HepG2 (cell line): ENCODE results near the gene BEX3. TPM values are rescaled to one million over a fixed set of nuclear protein-coding genes. Genes with fewer than 3 reads are reported as not detected.

Experiments
- ATAC-seq: fragments of 200-7000 bp; cut with Tn5 transposase; 3 replicates; pipeline ENCODE4 v1.9.1; 2020; ENCODE audit warnings: mild to moderate bottlenecking, moderate library complexity
- BruUV-seq: library from RNA; stranded (reverse); fragments of 400-500 nt; replicated peaks from 2 replicates; lab custom pipeline; 2021; lab: Mats Ljungman, UMichigan
- CTCF ChIA-PET: fragments of 300-600 bp; formaldehyde crosslinking; extraction: SDS; loops from one replicate; lab custom pipeline; 2021; ENCODE audit warnings: low total read pairs, inconsistent platforms, low intra/inter-chr PET ratio; lab: Yijun Ruan, JAX
- POLR2A ChIA-PET: fragments of 350-600 bp; sonication (Branson Sonifier 250); formaldehyde crosslinking; loops from one replicate; lab custom pipeline; 2020; ENCODE audit warnings: antibody characterized with exemption, inconsistent platforms; lab: Yijun Ruan, JAX
- DNase-seq: peaks from one replicate; pipeline ENCODE4 v3.0.0-alpha.2; 2015; ENCODE audit warnings: low spot score
- FAIRE-seq: peaks from 3 replicates; lab custom pipeline; 2011; peaks lifted over from hg19 to GRCh38; lab: Jason Lieb, UNC
- H2AFZ ChIP-seq: one replicate; pipeline ENCODE4 v1.6.1; 2011; ENCODE audit warnings: low read length, inconsistent platforms
- H3K27ac ChIP-seq: fragments of 300-600 bp; 3 replicates; pipeline ENCODE4 v1.8.0; 2011; ENCODE audit warnings: mixed run types, mild to moderate bottlenecking, mixed read lengths, low read length, inconsistent platforms; ENCODE audit not compliant: insufficient read depth; ENCODE audit errors: extremely low read length
- H3K27me3 ChIP-seq, 2 experiments: fragments of 200-600 bp in 1 of 2; 2 replicates in 1 of 2; 3 replicates in 1 of 2; pipeline versions ENCODE4 v1.6.0 to v1.8.0; 2011; ENCODE audit warnings: low read length in 2 of 2, mild to moderate bottlenecking in 2 of 2, moderate library complexity in 2 of 2, inconsistent platforms in 1 of 2; ENCODE audit not compliant: insufficient read depth in 2 of 2, control insufficient read depth in 1 of 2
- H3K36me3 ChIP-seq, 2 experiments: fragments of 200-600 bp in 1 of 2; replicated peaks in 1 of 2; 2 replicates in 1 of 2; 3 replicates in 1 of 2; pipeline versions ENCODE4 v1.5.1 to v1.8.0; 2011; ENCODE audit warnings: low read length in 2 of 2, inconsistent platforms in 1 of 2; ENCODE audit not compliant: insufficient read depth in 2 of 2, control insufficient read depth in 1 of 2
- H3K4me1 ChIP-seq: 2 replicates; pipeline ENCODE4 v1.5.1; 2012; ENCODE audit warnings: low read length, inconsistent platforms; ENCODE audit not compliant: insufficient read depth
- H3K4me2 ChIP-seq: 2 replicates; pipeline ENCODE4 v1.6.0; 2011; ENCODE audit warnings: low read depth, low read length, inconsistent platforms
- H3K4me3 ChIP-seq, 3 experiments: fragments of 200-600 bp in 1 of 3; sonication (generic), shearing (Covaris generic) in 1 of 3; replicated peaks in 1 of 3; 2 replicates each; pipeline ENCODE4 v1.5.1; 2011 to 2016; ENCODE audit warnings: low read length in 3 of 3, inconsistent platforms in 2 of 3, low read depth in 2 of 3, mild to moderate bottlenecking in 2 of 3, control low read depth in 1 of 3, mixed read lengths in 1 of 3; ENCODE audit not compliant: insufficient read depth in 1 of 3
- H3K79me2 ChIP-seq: one replicate; pipeline ENCODE4 v1.6.1; 2011; ENCODE audit warnings: low read length, inconsistent platforms; ENCODE audit not compliant: insufficient read depth
- H3K9ac ChIP-seq: 2 replicates; pipeline ENCODE4 v1.6.0; 2011; ENCODE audit warnings: mild to moderate bottlenecking, low read depth, low read length, inconsistent platforms; ENCODE audit not compliant: insufficient read depth
- H3K9me3 ChIP-seq: 2 replicates; pipeline ENCODE4 v1.5.1; 2012; ENCODE audit warnings: mild to moderate bottlenecking, low read length
- H4K20me1 ChIP-seq: 2 replicates; pipeline ENCODE4 v1.6.0; 2011; ENCODE audit warnings: inconsistent platforms, mild to moderate bottlenecking, low read length, moderate library complexity; ENCODE audit not compliant: insufficient read depth
- BRD4 ChIP-seq: sonication (generic); formaldehyde crosslinking; IDR thresholded peaks from 2 replicates; pipeline ENCODE4 v1.4.0; 2020; ENCODE audit warnings: missing genetic modification reagents
- CAMTA2 ChIP-seq: sonication (generic); formaldehyde crosslinking; IDR thresholded peaks from 2 replicates; pipeline ENCODE4 v1.4.0; 2020; ENCODE audit warnings: mild to moderate bottlenecking, missing genetic modification reagents, borderline replicate concordance
- CENPT ChIP-seq: sonication (generic); formaldehyde crosslinking; IDR thresholded peaks from 2 replicates; pipeline ENCODE4 v1.8.0; 2022; ENCODE audit warnings: low read depth, mild to moderate bottlenecking, moderate library complexity, missing genetic modification reagents
- EED ChIP-seq: sonication (generic); formaldehyde crosslinking; IDR thresholded peaks from 2 replicates; pipeline ENCODE4 v1.5.0; 2020; ENCODE audit warnings: mild to moderate bottlenecking, missing genetic modification reagents
- IRF2 ChIP-seq: IDR thresholded peaks from 2 replicates; pipeline ENCODE4 v1.6.1; 2018; ENCODE audit warnings: missing genetic modification reagents, missing compliant biosample characterization
- ISL2 ChIP-seq: sonication (generic); formaldehyde crosslinking; IDR thresholded peaks from 2 replicates; pipeline ENCODE4 v1.5.0; 2020; ENCODE audit warnings: missing genetic modification reagents
- KDM1A ChIP-seq: IDR thresholded peaks from 2 replicates; pipeline ENCODE4 v1.6.1; 2016; ENCODE audit warnings: missing compliant biosample characterization
- KLF15 ChIP-seq: sonication (generic); formaldehyde crosslinking; IDR thresholded peaks from 2 replicates; pipeline ENCODE4 v1.8.1; 2023; ENCODE audit warnings: borderline replicate concordance, mild to moderate bottlenecking, inconsistent platforms, missing genetic modification reagents, mixed read lengths
- KLF6 ChIP-seq: IDR thresholded peaks from 2 replicates; pipeline ENCODE4 v1.8.0; 2016; ENCODE audit warnings: missing biosample characterization, missing genetic modification reagents
- NFYC ChIP-seq: IDR thresholded peaks from 2 replicates; pipeline ENCODE4 v1.6.1; 2016; ENCODE audit warnings: missing genetic modification reagents, missing compliant biosample characterization
- NPAS2 ChIP-seq: sonication (generic); formaldehyde crosslinking; IDR thresholded peaks from 2 replicates; pipeline ENCODE4 v1.8.0; 2022; ENCODE audit warnings: mild to moderate bottlenecking, missing genetic modification reagents, borderline replicate concordance
- REST ChIP-seq, 2 experiments: IDR thresholded peaks; 2 replicates each; pipeline ENCODE4 v1.6.1; 2011 to 2012; ENCODE audit warnings: low read length in 2 of 2, borderline replicate concordance in 1 of 2, low read depth in 1 of 2, mild to moderate bottlenecking in 1 of 2, moderate library complexity in 1 of 2
- STAT6 ChIP-seq: sonication (generic); formaldehyde crosslinking; IDR thresholded peaks from 2 replicates; pipeline ENCODE4 v1.4.0; 2020; ENCODE audit warnings: missing genetic modification reagents, mild to moderate bottlenecking, borderline replicate concordance
- TCF12 ChIP-seq, 2 experiments: fragments of 450-650 bp in 1 of 2; sonication (generic) in 1 of 2; formaldehyde crosslinking in 1 of 2; IDR thresholded peaks; 2 replicates each; pipeline versions ENCODE4 v1.6.1 to v1.8.0; 2017 to 2022; ENCODE audit warnings: antibody characterized with exemption in 1 of 2, mild to moderate bottlenecking in 1 of 2, missing genetic modification reagents in 1 of 2, moderate library complexity in 1 of 2
- ZC3H13 ChIP-seq: sonication (generic); formaldehyde crosslinking; IDR thresholded peaks from 2 replicates; pipeline ENCODE4 v1.8.1; 2023; ENCODE audit warnings: mild to moderate bottlenecking, missing genetic modification reagents, moderate library complexity
- ZNF3 ChIP-seq: IDR thresholded peaks from 2 replicates; pipeline ENCODE4 v1.7.0; 2017; ENCODE audit warnings: inconsistent platforms
- ZNF337 ChIP-seq: sonication (generic); formaldehyde crosslinking; IDR thresholded peaks from 2 replicates; pipeline ENCODE4 v1.5.1; 2020; ENCODE audit warnings: missing genetic modification reagents, low read depth, mild to moderate bottlenecking, borderline replicate concordance
- WGBS: methylation state at CpG from one replicate; pipeline ENCODE4 v1.1.6; 2017; ENCODE audit warnings: low lambda C conversion rate; 5-methylcytosine and 5-hydroxymethylcytosine counted together
- in situ Hi-C: cut with HindIII; loops from 2 replicates; pipeline ENCODE4 v1.10.0; 2017; ENCODE audit warnings: low pct_unique_long_range_greater_than_20kb; ENCODE audit not compliant: extremely low pct_ligation_motif_present
- intact Hi-C: fragments of 100-400 bp; cut with micrococcal nuclease; formaldehyde crosslinking; loops from one replicate; pipeline ENCODE4 v1.10.0; 2022; ENCODE audit not compliant: unreplicated experiment
- polyA plus RNA-seq, 8 experiments: library from polyadenylated mRNA; depleted of rRNA in 3 of 8; stranded (reverse) in 7 of 8; unstranded in 1 of 8; fragments of >200 nt; fragmentation: Illumina TruSeq in 4 of 8; extraction: Trizol in 4 of 8; gene quantifications; 2 replicates each; pipeline versions ENCODE4 v1.2.1 to v1.2.3, GENCODE V29; 2011 to 2016; ENCODE audit warnings: low read depth in 4 of 8, missing spikeins in 1 of 8, mixed read lengths in 1 of 8; ENCODE audit not compliant: insufficient read depth in 1 of 8
- total RNA-seq, 5 experiments: library from RNA; depleted of rRNA; stranded (reverse); fragments of >200 nt; fragmentation: Illumina TruSeq; extraction: Trizol; gene quantifications; 2 replicates each; pipeline ENCODE4 v1.2.3, GENCODE V29; 2016; ENCODE audit warnings: low read depth in 1 of 5
- TF ChIP-seq, protein P1 (sequence below): sonication (generic); formaldehyde crosslinking; IDR thresholded peaks from 2 replicates; pipeline ENCODE4 v1.5.0; 2020; ENCODE audit warnings: missing genetic modification reagents

The BEX3 gene
- total and polyA plus RNA-seq, 2 of the 13 experiments (the other 11 are each of a cell fraction or from before 2014, with no cell fraction given): 50.9 to 55.8 TPM

GRCh38 chrX:103415068-103415467 is 38.7 kb downstream of the BEX3 start:
- no peak overlapping the region for H3K9ac ChIP-seq
- H3K4me2 ChIP-seq: no peak overlapping the region
- no peaks in the 10 kb centered on the region for H3K27me3 ChIP-seq
- DNase-seq (no peak), FAIRE-seq (no peak), ATAC-seq (no peak)
- H2AFZ ChIP-seq: no peak overlapping the region
- no peak overlapping the region for H3K27ac ChIP-seq
- H3K79me2 ChIP-seq: no peaks in the 10 kb centered on the region
- no peaks in the 10 kb centered on the region for H3K4me1 ChIP-seq
- intact Hi-C loops (no loop called here), in situ Hi-C loops (loop anchor here (10.0 kb wide), 1 partner anchor 60 kb away; no protein-coding TSS in a partner anchor)
- H3K4me3 ChIP-seq: no peak overlapping the region
- H3K9me3 ChIP-seq: no peaks in the 10 kb centered on the region
- POLR2A ChIA-PET: no interaction called here
- 76% methylated on average over 6 of the region's 6 CpGs for WGBS
- no peaks in the 10 kb centered on the region for H3K36me3 ChIP-seq
- CTCF ChIA-PET: no interaction called here
- no TSS peak for BruUV-seq
- no peaks in the 10 kb centered on the region for H4K20me1 ChIP-seq
- TF ChIP-seq ZNF337 (CRISPR knock-in tag) (no peak), BRD4 (CRISPR knock-in tag) (no peak), ISL2 (no peak), STAT6 (CRISPR knock-in tag) (no peak), NFYC (CRISPR knock-in tag) (no peak), ZNF3 (CRISPR knock-in tag) (no peak), EED (CRISPR knock-in tag) (no peak), REST (IDR thresholded peaks at IDR 0.05; ENCODE audit: borderline replicate concordance in 1 of 2, low read depth in 1 of 2, low read length in 2 of 2) (no peak), CENPT (CRISPR knock-in tag) (no peak), CAMTA2 (no peak), KLF15 (no peak), KDM1A (CRISPR knock-in tag) (no peak), TCF12 (IDR thresholded peaks at IDR 0.05) (no peak), TCF12 (CRISPR knock-in tag; IDR thresholded peaks at IDR 0.05) (no peak), ZC3H13 (no peak), NPAS2 (CRISPR knock-in tag) (no peak), IRF2 (CRISPR knock-in tag) (no peak), KLF6 (CRISPR knock-in tag) (no peak)
- TF ChIP-seq, protein P1, sequence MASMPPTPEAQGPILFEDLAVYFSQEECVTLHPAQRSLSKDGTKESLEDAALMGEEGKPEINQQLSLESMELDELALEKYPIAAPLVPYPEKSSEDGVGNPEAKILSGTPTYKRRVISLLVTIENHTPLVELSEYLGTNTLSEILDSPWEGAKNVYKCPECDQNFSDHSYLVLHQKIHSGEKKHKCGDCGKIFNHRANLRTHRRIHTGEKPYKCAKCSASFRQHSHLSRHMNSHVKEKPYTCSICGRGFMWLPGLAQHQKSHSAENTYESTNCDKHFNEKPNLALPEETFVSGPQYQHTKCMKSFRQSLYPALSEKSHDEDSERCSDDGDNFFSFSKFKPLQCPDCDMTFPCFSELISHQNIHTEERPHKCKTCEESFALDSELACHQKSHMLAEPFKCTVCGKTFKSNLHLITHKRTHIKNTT: no peak
